T-helper 2 cell treated with Interferon-gamma antibody and Interleukin-4, amounts not matched to agents 100 ng/mL and 5 ng/mL, for 36 hours (primary cell): ENCODE measurements around the gene TMEM97. TPM values are rescaled to one million over a fixed set of nuclear protein-coding genes. Genes with fewer than 3 reads are reported as not detected.

Source experiments
- intact Hi-C: fragments of 100-400 bp; cut with micrococcal nuclease; formaldehyde crosslinking; loops from one replicate; pipeline ENCODE4 v1.15.1; 2023
- total RNA-seq: library from RNA; stranded (reverse); gene quantifications from 2 replicates; pipeline ENCODE4 v1.2.3, GENCODE V29; 2022

Gene TMEM97
- total RNA-seq, 1 donor from 2014 or later = 34.4 TPM

- intact Hi-C loops = loop anchor here (1.0 to 10.0 kb wide), 5 partner anchors 16 to 528 kb away; partner anchors contain the start of genes POLDIP2, PROCA1, RAB34 and RPL23A
Observed at GRCh38 chr17:28335201-28335958, 16.4 kb downstream of the TMEM97 start, which contains the start of the genes IFT20 and TNFAIP1. IFT20 (minus strand) TSS chr17:28335472; CDS start chr17:28331985, 3,487 bp downstream. TNFAIP1 (plus strand) TSS chr17:28335761; CDS start chr17:28339522, 3,761 bp downstream.

DNA sequence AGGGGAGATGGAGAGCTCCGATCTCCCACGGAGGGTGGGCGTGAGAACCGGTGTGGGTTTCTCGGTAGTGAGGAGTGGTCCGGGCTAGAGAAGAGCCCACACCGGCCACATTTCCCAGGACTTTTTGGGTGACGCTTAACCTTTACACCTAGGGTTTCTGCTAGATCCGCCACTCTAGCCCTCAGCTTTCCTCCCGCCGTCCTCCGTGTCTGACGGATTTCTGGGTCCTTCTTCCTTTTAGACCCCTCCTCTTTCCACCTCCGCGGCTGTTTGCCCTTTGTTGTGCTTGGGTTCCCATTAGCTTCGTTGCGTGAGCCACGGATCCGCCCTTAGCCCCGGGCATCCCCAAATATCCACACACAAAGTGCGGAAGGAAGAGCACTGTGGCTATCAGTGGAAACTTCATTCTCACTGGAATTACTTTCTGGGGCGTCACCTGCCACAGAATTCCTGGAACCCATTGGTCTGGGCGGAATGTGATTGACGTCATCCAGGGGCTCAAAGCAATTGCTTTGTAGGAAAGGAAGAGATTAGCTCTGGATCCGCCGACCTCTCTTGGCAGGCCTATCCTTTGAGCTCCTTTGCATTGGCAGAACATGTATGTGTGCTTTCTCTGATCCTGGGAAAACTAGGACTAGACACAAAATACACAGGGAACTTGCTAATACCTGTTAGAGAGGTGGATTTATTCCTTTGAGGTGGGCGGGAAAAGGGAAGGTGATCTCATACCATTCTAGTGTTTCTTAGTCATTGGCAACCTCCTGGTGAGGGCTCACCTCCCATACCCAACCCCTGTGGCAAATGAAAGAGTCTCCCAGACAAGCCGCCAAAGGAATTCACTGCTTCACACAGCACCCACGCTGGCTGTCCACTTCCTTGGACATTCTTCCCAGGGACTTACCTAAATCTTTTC, 17.2 kb downstream of the TMEM97 start:
- intact Hi-C loops = loop anchor here (1.0 to 10.0 kb wide), 5 partner anchors 17 to 529 kb away; partner anchors contain the start of genes POLDIP2, PROCA1, RAB34 and RPL23A

DNA sequence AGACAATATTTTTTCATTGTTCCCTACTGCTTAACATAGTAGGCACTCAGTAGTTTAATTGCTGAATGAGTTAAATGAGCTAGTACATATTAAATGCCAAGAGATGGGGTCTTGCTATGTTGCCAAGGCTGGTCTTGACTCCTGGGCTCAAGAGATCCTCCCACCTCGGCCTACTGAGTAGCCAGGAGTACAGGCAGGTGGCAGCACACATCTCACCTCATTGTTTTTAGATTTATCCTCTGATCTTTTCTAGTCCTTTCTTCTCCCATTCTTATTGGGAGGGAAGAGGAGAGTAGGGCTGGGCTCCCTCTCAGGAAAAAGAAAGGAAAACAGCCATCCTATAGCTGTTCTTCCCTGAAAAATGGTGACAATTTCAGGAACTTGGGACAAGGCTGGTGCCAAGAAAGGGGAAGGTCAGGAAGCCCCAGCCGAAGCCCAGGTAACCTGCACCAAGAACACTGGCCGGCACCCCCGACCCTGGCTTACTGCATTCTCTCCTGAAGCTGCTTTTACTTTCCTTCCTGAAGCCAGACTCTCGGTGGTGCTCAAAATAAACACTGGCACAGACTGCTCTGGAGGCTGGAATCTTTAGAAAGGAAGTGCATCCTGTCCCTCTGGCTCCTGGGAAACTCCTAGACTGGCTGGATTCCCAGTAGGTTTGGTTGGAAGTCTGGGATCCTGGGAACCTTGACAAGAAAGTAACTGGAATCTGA, 19.2 kb downstream of the TMEM97 start:
- intact Hi-C loops = loop anchor here (5.0 to 10.0 kb wide), 2 partner anchors 377 to 531 kb away; partner anchors contain the start of genes PROCA1, RAB34 and RPL23A

GRCh38 chr17:28338769-28339212, 19.8 kb downstream of the TMEM97 start:
- intact Hi-C loops = loop anchor here (5.0 to 10.0 kb wide), 2 partner anchors 376 to 531 kb away; partner anchors contain the start of genes PROCA1, RAB34 and RPL23A

GRCh38 chr17:28339431-28339830, 20.4 kb downstream of the TMEM97 start:
- intact Hi-C loops = loop anchor here (5.0 to 10.0 kb wide), 2 partner anchors 375 to 532 kb away; partner anchors contain the start of genes PROCA1, RAB34 and RPL23A

DNA sequence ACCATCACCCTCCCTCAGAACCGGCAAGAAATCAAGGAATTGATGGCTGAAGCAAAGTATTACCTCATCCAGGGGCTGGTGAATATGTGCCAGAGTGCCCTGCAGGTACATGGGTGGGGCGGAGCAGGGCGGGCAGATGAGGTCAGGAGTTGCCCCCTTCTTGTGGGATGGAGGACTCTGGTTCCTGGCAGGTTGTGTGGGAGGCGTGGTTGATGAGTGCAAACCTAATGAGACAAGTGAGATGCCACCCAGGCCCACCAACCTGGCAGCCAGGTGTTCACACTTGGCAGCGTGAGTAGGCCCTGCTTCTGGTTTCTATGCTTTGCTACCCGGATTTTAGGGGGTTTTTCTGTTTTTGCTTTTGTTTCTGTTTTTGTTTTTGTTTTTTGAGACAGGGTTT, 21.4 kb downstream of the TMEM97 start:
- intact Hi-C loops = no loop called here

- intact Hi-C loops = no loop called here
Observed at GRCh38 chr17:28341516-28341915, 22.5 kb downstream of the TMEM97 start.

- intact Hi-C loops = no loop called here
Observed at GRCh38 chr17:28342313-28342712, 23.3 kb downstream of the TMEM97 start.

DNA sequence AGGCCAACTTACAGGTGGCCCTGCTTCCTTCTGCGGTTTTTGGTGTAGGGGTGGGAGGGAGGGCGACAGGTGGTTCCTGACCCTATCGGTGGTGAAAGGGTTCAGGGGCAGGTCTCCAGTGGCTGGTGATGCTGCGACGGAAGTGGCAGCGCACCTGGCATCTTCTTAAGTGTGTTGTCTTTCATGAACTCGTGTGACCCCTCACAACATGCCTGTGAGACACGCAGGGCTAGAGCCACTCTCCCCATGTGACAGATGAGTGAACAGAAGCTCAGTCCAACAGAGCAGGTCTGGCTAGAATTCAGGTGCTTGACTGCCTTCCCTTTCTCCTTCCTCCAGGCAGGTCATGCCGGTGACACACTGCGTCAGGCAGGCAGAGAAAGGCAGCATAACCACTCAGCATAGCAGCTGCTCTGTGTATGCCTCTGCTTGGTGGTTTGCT, 24.5 kb downstream of the TMEM97 start:
- intact Hi-C loops = no loop called here

- intact Hi-C loops = no loop called here
Observed at GRCh38 chr17:28344011-28344410, 25.0 kb downstream of the TMEM97 start.

- intact Hi-C loops = no loop called here
Observed at GRCh38 chr17:28344435-28344901, 25.5 kb downstream of the TMEM97 start.

DNA sequence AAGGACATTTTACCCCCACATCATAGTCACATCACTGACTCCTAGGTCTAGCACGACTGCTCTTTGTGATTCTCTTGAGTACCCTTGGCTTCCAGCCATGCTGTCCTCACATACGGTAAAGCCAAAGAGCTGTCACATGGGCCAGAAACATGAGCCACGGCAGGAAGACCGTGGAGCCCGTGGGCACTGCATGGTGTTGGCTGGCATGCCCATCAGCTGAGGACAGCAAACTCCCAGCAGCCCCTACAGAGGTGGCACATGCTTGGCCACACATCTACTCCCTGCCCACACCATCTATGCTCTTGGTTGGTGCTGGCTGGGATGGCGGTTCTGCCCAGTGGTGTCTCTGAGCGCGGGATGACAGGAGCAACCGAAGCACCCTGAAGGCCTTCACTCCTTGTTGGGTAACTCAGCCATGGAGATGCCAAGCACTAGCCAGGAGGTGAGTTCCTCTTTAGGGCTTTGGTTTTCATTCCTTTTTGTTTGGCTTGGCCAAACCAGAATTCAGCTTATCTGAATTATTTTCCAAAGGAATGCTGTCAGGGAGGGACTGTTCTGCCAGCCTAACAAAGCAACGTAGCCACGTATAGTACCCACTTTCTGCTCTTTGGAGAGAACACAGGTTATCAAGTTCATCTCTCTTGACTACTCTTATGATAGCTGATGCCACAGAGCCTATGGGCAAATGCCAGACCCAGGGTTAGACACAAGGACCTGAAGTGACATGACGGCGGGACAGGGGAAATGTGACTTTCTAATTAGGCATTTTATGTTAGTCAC, 26.6 kb downstream of the TMEM97 start:
- intact Hi-C loops = no loop called here

- intact Hi-C loops = no loop called here
Observed at GRCh38 chr17:28346199-28346580, 27.2 kb downstream of the TMEM97 start.

- intact Hi-C loops = no loop called here
Observed at GRCh38 chr17:28346746-28347246, 27.8 kb downstream of the TMEM97 start.

GRCh38 chr17:28347261-28347891, 28.4 kb downstream of the TMEM97 start:
- intact Hi-C loops = no loop called here

DNA sequence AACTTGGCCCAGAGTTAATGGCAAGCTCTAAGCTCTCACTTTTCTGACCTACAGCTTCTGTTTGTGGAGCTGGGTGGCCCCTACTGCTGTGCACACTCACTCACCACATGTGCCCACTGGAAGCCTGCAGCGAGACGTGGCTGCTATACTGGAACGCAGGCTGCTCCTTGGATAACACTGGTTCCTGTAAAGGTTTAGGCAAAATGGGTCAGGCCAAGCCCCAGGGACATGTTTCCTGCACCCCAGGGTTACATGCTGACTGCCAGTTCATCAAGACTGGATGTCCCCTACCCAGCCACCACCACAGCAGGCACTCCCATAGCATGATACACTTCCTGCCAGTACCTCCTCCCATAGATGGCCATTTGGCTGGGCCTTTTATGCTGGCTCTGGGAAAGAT, 30.0 kb downstream of the TMEM97 start:
- intact Hi-C loops = no loop called here

- intact Hi-C loops = no loop called here
Observed at GRCh38 chr17:28350271-28350670, 31.3 kb downstream of the TMEM97 start.

DNA sequence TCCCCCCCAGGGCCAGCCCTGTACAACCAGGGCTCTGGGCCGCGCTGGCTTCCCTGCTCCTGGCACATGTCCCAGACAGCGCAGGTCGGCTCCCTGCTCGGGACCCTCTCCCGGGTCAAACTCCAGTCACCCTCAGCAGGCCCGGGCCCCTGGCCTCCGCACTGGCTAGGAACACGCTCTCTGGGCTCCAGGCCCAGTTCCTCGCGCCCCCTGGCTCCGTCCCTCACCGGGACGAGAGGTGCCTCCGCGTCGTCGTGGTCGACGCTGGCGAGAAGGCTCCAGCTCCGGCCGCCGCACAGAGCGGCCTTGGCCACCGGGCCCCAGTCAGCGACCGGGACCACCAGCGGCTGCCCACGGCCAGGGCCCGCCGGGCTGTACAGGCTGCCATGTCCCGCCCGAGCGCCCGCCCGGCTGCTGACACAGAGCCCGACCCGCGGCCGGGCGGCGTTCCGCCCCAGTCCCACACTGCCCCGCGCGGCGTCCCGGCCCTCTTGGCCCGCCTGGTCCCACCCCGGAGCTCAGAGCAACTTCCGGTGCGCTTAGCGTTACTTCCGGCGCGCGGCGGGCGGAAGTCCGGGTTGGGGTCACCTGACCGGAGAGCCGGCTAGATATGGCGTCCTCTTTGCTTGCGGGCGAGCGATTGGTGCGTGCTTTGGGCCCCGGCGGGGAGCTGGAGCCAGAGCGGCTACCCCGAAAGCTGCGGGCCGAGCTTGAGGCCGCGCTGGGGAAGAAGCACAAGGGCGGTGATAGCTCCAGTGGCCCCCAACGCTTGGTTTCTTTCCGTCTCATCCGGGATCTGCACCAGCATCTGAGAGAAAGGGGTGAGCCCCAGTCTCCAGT, 38.3 kb downstream of the TMEM97 start, which contains the start of gene POLDIP2:
POLDIP2 (minus strand) TSS at position 467 of the 840 bp plus-strand sequence; CDS start at position 388, 79 bp downstream.
- intact Hi-C loops = loop anchor here (1.0 kb wide), 4 partner anchors 14 to 38 kb away; partner anchors contain the start of genes IFT20, SARM1, TMEM97 and TNFAIP1
